GM12878 (cell line): Measurements from ENCODE around the gene TMEM209. TPM values are rescaled to one million over a fixed set of nuclear protein-coding genes. Genes with fewer than 3 reads are reported as not detected.

Experiments used
- ATAC-seq: fragments of 200-7000 bp; cut with Tn5 transposase; 3 replicates; pipeline ENCODE4 v1.9.1; 2020; ENCODE audit warnings: mild to moderate bottlenecking, moderate library complexity
- BruUV-seq: library from RNA; stranded (reverse); fragments of 400-500 nt; replicated peaks from 2 replicates; lab custom pipeline; 2021; lab: Mats Ljungman, UMichigan
- CTCF ChIA-PET: fragments of 300-600 bp; sonication (Branson Sonifier 250); formaldehyde crosslinking; extraction: SDS; loops from one replicate; lab custom pipeline; 2021; ENCODE audit warnings: inconsistent platforms; lab: Yijun Ruan, JAX
- POLR2A ChIA-PET: fragments of 350-600 bp; formaldehyde crosslinking; extraction: SDS; loops from one replicate; lab custom pipeline; 2021; ENCODE audit warnings: inconsistent platforms; lab: Charles Lee
- RAD21 ChIA-PET: fragments of 300-600 bp; sonication (Branson Sonifier 250); formaldehyde crosslinking; loops from one replicate; lab custom pipeline; 2023; ENCODE audit warnings: antibody characterized with exemption; ENCODE audit not compliant: unreplicated experiment; lab: Charles Lee
- SMC1A ChIA-PET: fragments of 300-600 bp; sonication (Branson Sonifier 250); formaldehyde crosslinking; loops from one replicate; lab custom pipeline; 2023; ENCODE audit not compliant: unreplicated experiment, uncharacterized antibody; lab: Charles Lee
- DNase-seq: peaks from one replicate; pipeline ENCODE4 v3.0.0-alpha.2; 2011; ENCODE audit warnings: low read depth, low spot score
- FAIRE-seq: peaks from 3 replicates; lab custom pipeline; 2011; peaks lifted over from hg19 to GRCh38; lab: Jason Lieb, UNC
- H2AFZ ChIP-seq: 2 replicates; pipeline ENCODE4 v1.6.0; 2011; ENCODE audit warnings: low read depth, low read length, control low read depth; ENCODE audit not compliant: control insufficient read depth
- H3K27ac ChIP-seq: 2 replicates; pipeline ENCODE4 v1.5.1; 2011; ENCODE audit warnings: control low read depth; ENCODE audit not compliant: control insufficient read depth, insufficient read depth
- H3K27me3 ChIP-seq, 2 experiments: replicated peaks in 1 of 2; 2 replicates each; pipeline versions ENCODE4 v1.6.0 to v1.6.1; 2011; ENCODE audit warnings: low read length in 1 of 2; ENCODE audit not compliant: control insufficient read depth in 2 of 2, insufficient read depth in 2 of 2
- H3K36me3 ChIP-seq, 2 experiments: 2 replicates each; pipeline ENCODE4 v1.5.1; 2011; ENCODE audit warnings: low read length in 1 of 2; ENCODE audit not compliant: control insufficient read depth in 2 of 2, insufficient read depth in 2 of 2
- H3K4me1 ChIP-seq: 2 replicates; pipeline ENCODE4 v1.6.1; 2011; ENCODE audit warnings: mild to moderate bottlenecking, low read length, moderate library complexity, mixed read lengths; ENCODE audit not compliant: control insufficient read depth, insufficient read depth
- H3K4me2 ChIP-seq: 2 replicates; pipeline ENCODE4 v1.6.0; 2011; ENCODE audit warnings: control low read depth; ENCODE audit not compliant: control insufficient read depth, insufficient read depth
- H3K4me3 ChIP-seq: fragments of 200-600 bp; sonication (generic); 2 replicates; pipeline ENCODE4 v1.5.1; 2016
- H3K79me2 ChIP-seq: 2 replicates; pipeline ENCODE4 v1.6.0; 2011; ENCODE audit warnings: low read length; ENCODE audit not compliant: control insufficient read depth, insufficient read depth
- H3K9ac ChIP-seq: 2 replicates; pipeline ENCODE4 v1.8.0; 2011; ENCODE audit warnings: low read length, control low read depth, mixed read lengths; ENCODE audit not compliant: control insufficient read depth, insufficient read depth
- H3K9me3 ChIP-seq: replicated peaks from 3 replicates; pipeline ENCODE4 v1.5.1; 2011; ENCODE audit warnings: mild to moderate bottlenecking, low read length; ENCODE audit not compliant: control insufficient read depth, insufficient read depth
- H4K20me1 ChIP-seq: 2 replicates; pipeline ENCODE4 v1.6.0; 2011; ENCODE audit not compliant: control insufficient read depth, insufficient read depth
- BACH1 ChIP-seq: fragments of 450-650 bp; IDR thresholded peaks from 2 replicates; pipeline ENCODE4 v1.6.1; 2017; ENCODE audit warnings: mild to moderate bottlenecking, borderline replicate concordance
- JUNB ChIP-seq: IDR thresholded peaks from 2 replicates; pipeline ENCODE4 v1.6.1; 2016; ENCODE audit warnings: antibody characterized with exemption, mild to moderate bottlenecking
- KAT2A ChIP-seq: conservative IDR thresholded peaks from 2 replicates; pipeline ENCODE4 v1.6.1; 2011; ENCODE audit warnings: low read depth, low read length; ENCODE audit not compliant: control insufficient read depth
- ZNF592 ChIP-seq: fragments of 450-650 bp; IDR thresholded peaks from 2 replicates; pipeline ENCODE4 v1.6.1; 2017; ENCODE audit warnings: mild to moderate bottlenecking, moderate library complexity
- WGBS: methylation state at CpG from one replicate; pipeline ENCODE4 v1.1.6; 2016; ENCODE audit warnings: low lambda C conversion rate; ENCODE audit not compliant: insufficient replicate concordance, insufficient coverage; ENCODE audit errors: missing lambda C conversion rate; 5-methylcytosine and 5-hydroxymethylcytosine counted together
- in situ Hi-C: fragments of 300-500 bp; cut with MboI; formaldehyde crosslinking; loops from 9 replicates; pipeline ENCODE4 v1.14.3; 2018; ENCODE audit warnings: mixed read lengths
- intact Hi-C: fragments of 100-400 bp; cut with micrococcal nuclease; formaldehyde crosslinking; loops from one replicate; pipeline ENCODE4 v1.14.2; 2022; ENCODE audit not compliant: unreplicated experiment
- polyA plus RNA-seq, 11 experiments: library from polyadenylated mRNA; depleted of rRNA in 4 of 11; unstranded in 6 of 11; stranded (reverse) in 5 of 11; fragments of >200 nt; fragmentation: Nextera tagmentation in 4 of 11; fragmentation: Illumina TruSeq in 1 of 11; extraction: Ambion mirVana in 4 of 11; extraction: Trizol in 1 of 11; gene quantifications; 1 replicate in 1 of 11; 2 replicates in 10 of 11; pipeline versions ENCODE4 v1.2.1 to v1.2.3, GENCODE V29; 2011 to 2016; ENCODE audit warnings: inconsistent platforms in 2 of 11, missing spikeins in 2 of 11, low read depth in 1 of 11
- total RNA-seq, 4 experiments: library from RNA; depleted of rRNA in 3 of 4; stranded (reverse); fragments of >200 nt in 3 of 4; fragmentation: Illumina TruSeq in 1 of 4; extraction: Trizol in 1 of 4; gene quantifications; 2 replicates each; pipeline versions ENCODE4 v1.2.1 to v1.2.3, GENCODE V29; 2013 to 2021

The TMEM209 gene
- total and polyA plus RNA-seq, 10 of the 15 experiments (the other 5 are each of a cell fraction or from before 2014, with no cell fraction given): 22.1 to 41.2 (median 35.1) TPM

- TF ChIP-seq KAT2A: no peak
Observed at GRCh38 chr7:130219871-130220270, 14.7 kb upstream of the TMEM209 start (continued).

- WGBS: 33% methylated on average over 3 of the region's 5 CpGs
- H3K4me2 ChIP-seq: no peak overlapping the region
- H3K27ac ChIP-seq: no peak overlapping the region
- intact Hi-C loops (loop anchor here (10.0 kb wide), 1 partner anchor 56 kb away; no protein-coding TSS in a partner anchor), in situ Hi-C loops (no loop called here)
- no peaks in the 10 kb centered on the region for H3K79me2 ChIP-seq
- POLR2A ChIA-PET: no interaction called here
- ATAC-seq: no peak
- no peak overlapping the region for H3K4me3 ChIP-seq
- H4K20me1 ChIP-seq: no peaks in the 10 kb centered on the region
- RAD21 ChIA-PET: no interaction called here
- SMC1A ChIA-PET: interaction anchor here (0.6 kb wide), 1 partner anchor 36 kb away, joined by 3 read pairs; no protein-coding TSS in a partner anchor
- no peak for DNase-seq
- FAIRE-seq: no peak
- BruUV-seq: no TSS peak
- no peak for TF ChIP-seq BACH1
- TF ChIP-seq ZNF592: no peak
- no peak for TF ChIP-seq JUNB
- TF ChIP-seq, all 136 proteins: peak for 0
- Histone ChIP-seq H2AFZ (no peak overlapping the region), H3K9ac (no peak overlapping the region), H3K27me3 (no peaks in the 10 kb centered on the region), H3K4me1 (no peaks in the 10 kb centered on the region), H3K9me3 (no peaks in the 10 kb centered on the region; the same call in 2 of the 3 replicates), H3K36me3 (no peaks in the 10 kb centered on the region)
- CTCF ChIA-PET: no interaction called here
Observed at GRCh38 chr7:130218806-130219620, 13.8 kb upstream of the TMEM209 start.
